22Rv1 (cell line): ENCODE measurements around the gene MAP4K4.

Experiments
- CTCF ChIP-seq: fragments of 450-650 bp; IDR thresholded peaks from 2 replicates; pipeline ENCODE4 v1.5.1; 2017; ENCODE audit warnings: mild to moderate bottlenecking
- ZFX ChIP-seq: fragments of 450-650 bp; IDR thresholded peaks from 2 replicates; pipeline ENCODE4 v1.6.1; 2017; ENCODE audit warnings: antibody characterized with exemption, borderline replicate concordance

- TF ChIP-seq CTCF (no peak), ZFX (no peak)
These were observed 78.1 kb downstream of the MAP4K4 start for GRCh38 chr2:101775636-101776035.
